Type B pancreatic cell (in vitro differentiated cells): ENCODE data around the gene MMP14. TPM values are rescaled to one million over a fixed set of nuclear protein-coding genes. Genes with fewer than 3 reads are reported as not detected.

Experiments
- DNase-seq: peaks from one replicate; pipeline ENCODE4 v3.0.0; 2021; ENCODE audit warnings: mixed read lengths; ENCODE audit not compliant: unreplicated experiment; ENCODE audit errors: extremely low spot score
- H3K27ac Mint-ChIP-seq: 2 replicates; pipeline ENCODE4 v1.8.0; 2021; ENCODE audit warnings: mild to moderate bottlenecking, mixed read lengths
- H3K27me3 Mint-ChIP-seq: 2 replicates; pipeline ENCODE4 v1.8.0; 2021; ENCODE audit warnings: mixed read lengths
- H3K36me3 Mint-ChIP-seq: 2 replicates; pipeline ENCODE4 v1.8.0; 2021; ENCODE audit warnings: mixed read lengths
- H3K4me1 Mint-ChIP-seq: one replicate; pipeline ENCODE4 v1.8.0; 2021; ENCODE audit warnings: mixed read lengths; ENCODE audit not compliant: unreplicated experiment
- H3K4me3 Mint-ChIP-seq: 2 replicates; pipeline ENCODE4 v1.8.0; 2021; ENCODE audit warnings: mild to moderate bottlenecking, mixed read lengths
- H3K9me3 Mint-ChIP-seq: 2 replicates; pipeline ENCODE4 v1.8.0; 2021; ENCODE audit warnings: mixed read lengths
- total RNA-seq: library from RNA; stranded (reverse); gene quantifications from 2 replicates; pipeline ENCODE4 v1.2.1, GENCODE V29; 2021; ENCODE audit warnings: low replicate concordance
- TF ChIP-seq, protein P1 (sequence below): fragments of 200-600 bp; sonication (generic); conservative IDR thresholded peaks from 2 replicates; pipeline ENCODE4 v1.5.0; 2021; ENCODE audit warnings: antibody characterized with exemption, mild to moderate bottlenecking

The MMP14 gene
- total RNA-seq, 1 donor from 2014 or later: 137 TPM

- H3K27me3 Mint-ChIP-seq: no peaks in the 10 kb centered on the region
Observed at GRCh38 chr14:22837114-22837749, 847 bp downstream of the MMP14 start.

DNA sequence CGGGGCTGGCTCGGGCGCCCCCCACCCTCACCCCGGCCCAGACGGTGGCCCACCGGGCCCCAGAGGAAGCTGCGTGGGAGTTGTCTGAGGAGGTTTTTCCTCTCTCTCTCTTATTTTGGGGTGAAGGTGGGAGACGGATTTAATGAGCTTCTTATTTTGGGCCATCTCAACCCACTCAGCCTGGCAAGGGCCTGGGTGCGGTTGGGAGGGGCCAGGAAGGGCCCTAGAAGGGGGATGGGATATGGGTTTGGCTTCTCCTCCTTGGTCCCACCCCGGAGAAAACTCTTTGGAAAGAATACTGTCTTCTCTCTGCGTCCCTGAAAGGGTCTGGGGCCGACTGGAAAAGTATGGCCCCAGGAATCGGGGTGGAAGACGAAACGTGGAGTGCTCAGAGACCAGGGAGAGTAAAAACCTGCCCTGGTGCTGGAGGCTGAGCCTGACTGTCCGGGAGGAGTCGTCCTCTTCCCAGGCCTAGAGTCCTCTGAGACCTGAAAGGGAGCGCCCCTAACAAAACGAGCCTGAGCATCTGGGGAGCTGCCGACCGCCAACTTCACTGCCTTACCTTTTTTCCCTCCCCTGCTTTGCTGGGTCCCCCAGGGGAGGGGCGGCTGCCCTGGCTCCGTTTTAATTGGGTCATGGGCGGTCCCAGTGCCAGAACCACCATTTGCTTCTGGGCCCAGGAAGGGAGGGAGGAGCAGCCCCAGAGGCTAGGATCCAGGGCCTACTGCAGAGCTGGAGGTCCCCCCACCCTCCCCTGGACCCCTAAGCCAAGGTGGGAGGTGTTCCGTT, 1.6 kb downstream of the MMP14 start:
- H3K4me1 Mint-ChIP-seq: peaks cover 19% of the 10 kb centered on the region
- TF ChIP-seq, protein P1, sequence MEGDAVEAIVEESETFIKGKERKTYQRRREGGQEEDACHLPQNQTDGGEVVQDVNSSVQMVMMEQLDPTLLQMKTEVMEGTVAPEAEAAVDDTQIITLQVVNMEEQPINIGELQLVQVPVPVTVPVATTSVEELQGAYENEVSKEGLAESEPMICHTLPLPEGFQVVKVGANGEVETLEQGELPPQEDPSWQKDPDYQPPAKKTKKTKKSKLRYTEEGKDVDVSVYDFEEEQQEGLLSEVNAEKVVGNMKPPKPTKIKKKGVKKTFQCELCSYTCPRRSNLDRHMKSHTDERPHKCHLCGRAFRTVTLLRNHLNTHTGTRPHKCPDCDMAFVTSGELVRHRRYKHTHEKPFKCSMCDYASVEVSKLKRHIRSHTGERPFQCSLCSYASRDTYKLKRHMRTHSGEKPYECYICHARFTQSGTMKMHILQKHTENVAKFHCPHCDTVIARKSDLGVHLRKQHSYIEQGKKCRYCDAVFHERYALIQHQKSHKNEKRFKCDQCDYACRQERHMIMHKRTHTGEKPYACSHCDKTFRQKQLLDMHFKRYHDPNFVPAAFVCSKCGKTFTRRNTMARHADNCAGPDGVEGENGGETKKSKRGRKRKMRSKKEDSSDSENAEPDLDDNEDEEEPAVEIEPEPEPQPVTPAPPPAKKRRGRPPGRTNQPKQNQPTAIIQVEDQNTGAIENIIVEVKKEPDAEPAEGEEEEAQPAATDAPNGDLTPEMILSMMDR: no peak
- no peaks in the 10 kb centered on the region for H3K9me3 Mint-ChIP-seq
- no peaks in the 10 kb centered on the region for H3K27me3 Mint-ChIP-seq
- H3K27ac Mint-ChIP-seq: peak overlapping the region; percentile 97
- H3K4me3 Mint-ChIP-seq: peak overlapping the region; percentile 100
- peaks cover 8% of the 10 kb centered on the region for H3K36me3 Mint-ChIP-seq
- no peak for DNase-seq

More at GRCh38 chr14:22837114-22837749, 847 bp downstream of the MMP14 start:
- Mint-ChIP-seq H3K27ac (peak overlapping the region; percentile 97), H3K4me3 (peak overlapping the region; percentile 100), H3K4me1 (peaks cover 19% of the 10 kb centered on the region), H3K9me3 (no peaks in the 10 kb centered on the region), H3K36me3 (peaks cover 8% of the 10 kb centered on the region)
- DNase-seq: no peak
- TF ChIP-seq, protein P1: no peak

DNA sequence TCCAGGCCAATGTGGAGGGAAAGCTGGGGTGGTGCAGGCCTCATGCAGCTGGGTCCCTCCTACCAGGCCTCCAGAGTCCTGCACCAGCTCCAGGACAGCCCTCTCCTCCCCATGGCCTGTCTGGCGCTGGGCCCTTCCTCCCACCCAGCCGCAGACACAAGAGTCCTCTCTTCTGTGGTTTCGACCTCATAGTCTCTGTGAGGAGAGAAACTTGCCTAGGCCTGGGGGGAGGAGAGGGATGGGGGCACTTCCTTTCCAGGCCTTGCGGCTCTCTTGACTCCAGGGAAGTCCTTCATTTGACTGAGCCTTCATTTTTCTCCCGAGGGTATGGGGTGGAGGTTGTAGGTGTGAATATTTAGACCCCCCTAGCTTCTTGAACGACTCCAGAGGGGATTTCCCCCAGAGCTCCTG, 2.3 kb downstream of the MMP14 start:
- TF ChIP-seq, protein P1: no peak
- DNase-seq: no peak
- Mint-ChIP-seq H3K4me1 (peaks cover 19% of the 10 kb centered on the region), H3K27me3 (no peaks in the 10 kb centered on the region), H3K36me3 (peaks cover 11% of the 10 kb centered on the region), H3K4me3 (peak overlapping the region; percentile 100), H3K27ac (peak overlapping the region; percentile 74), H3K9me3 (no peaks in the 10 kb centered on the region)

DNA sequence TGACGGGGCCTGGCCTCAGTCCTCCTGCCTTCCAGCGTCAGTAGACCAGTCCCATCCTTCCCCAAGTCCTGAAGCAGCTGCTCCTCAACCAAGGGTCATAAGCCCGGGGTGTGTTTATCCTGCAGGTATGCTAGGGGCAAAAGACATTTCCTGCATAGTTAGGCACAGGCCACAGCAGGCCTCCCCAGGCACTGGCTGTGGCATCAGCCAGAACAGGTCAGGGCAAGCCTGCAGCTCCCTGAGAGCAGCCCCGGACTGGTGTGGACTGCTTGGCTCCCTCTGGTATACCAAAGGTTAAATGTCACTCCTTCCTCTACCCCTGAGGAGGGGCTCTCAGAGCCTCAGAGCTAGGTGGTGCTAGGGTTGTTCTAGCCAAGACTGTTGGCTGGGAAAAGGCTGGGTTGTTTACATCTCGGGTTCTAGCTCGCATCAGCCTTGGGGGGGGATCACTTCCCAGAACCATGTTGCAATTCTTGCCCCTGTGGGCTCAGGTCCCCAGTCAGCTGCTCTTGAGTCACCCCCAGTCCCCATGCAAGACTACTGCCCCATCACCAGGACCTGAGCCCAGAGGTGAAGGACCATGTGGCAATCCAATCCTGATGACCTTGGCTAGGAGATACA, 2.9 kb downstream of the MMP14 start:
- H3K27me3 Mint-ChIP-seq: no peaks in the 10 kb centered on the region
- no peak for DNase-seq
- H3K27ac Mint-ChIP-seq: peak overlapping the region; percentile 74
- peak overlapping the region; percentile 100 for H3K4me3 Mint-ChIP-seq
- peaks cover 11% of the 10 kb centered on the region for H3K36me3 Mint-ChIP-seq
- H3K4me1 Mint-ChIP-seq: peaks cover 19% of the 10 kb centered on the region
- TF ChIP-seq, protein P1: no peak
- no peaks in the 10 kb centered on the region for H3K9me3 Mint-ChIP-seq

DNA sequence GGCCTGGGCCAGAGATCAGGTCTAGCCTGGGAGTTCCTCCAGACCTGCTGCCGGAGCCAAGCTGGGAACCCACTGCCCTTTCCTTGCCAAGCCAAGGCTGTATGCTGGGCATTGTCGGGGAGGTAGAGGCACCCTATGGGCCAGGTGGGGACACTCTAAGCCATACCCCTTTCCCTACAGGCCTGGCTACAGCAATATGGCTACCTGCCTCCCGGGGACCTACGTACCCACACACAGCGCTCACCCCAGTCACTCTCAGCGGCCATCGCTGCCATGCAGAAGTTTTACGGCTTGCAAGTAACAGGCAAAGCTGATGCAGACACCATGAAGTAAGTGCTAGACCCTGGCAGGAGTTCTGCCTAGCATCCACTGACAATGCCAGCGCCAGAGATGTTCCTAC, 4.9 kb downstream of the MMP14 start:
- TF ChIP-seq, protein P1: no peak
- Mint-ChIP-seq H3K36me3 (peaks cover 11% of the 10 kb centered on the region), H3K4me1 (peaks cover 5% of the 10 kb centered on the region), H3K9me3 (no peaks in the 10 kb centered on the region), H3K4me3 (no peak overlapping the region), H3K27me3 (no peaks in the 10 kb centered on the region), H3K27ac (no peak overlapping the region)
- DNase-seq: no peak
